Measurements from ENCODE around the gene MAGI3.

Gene MAGI3

DNA sequence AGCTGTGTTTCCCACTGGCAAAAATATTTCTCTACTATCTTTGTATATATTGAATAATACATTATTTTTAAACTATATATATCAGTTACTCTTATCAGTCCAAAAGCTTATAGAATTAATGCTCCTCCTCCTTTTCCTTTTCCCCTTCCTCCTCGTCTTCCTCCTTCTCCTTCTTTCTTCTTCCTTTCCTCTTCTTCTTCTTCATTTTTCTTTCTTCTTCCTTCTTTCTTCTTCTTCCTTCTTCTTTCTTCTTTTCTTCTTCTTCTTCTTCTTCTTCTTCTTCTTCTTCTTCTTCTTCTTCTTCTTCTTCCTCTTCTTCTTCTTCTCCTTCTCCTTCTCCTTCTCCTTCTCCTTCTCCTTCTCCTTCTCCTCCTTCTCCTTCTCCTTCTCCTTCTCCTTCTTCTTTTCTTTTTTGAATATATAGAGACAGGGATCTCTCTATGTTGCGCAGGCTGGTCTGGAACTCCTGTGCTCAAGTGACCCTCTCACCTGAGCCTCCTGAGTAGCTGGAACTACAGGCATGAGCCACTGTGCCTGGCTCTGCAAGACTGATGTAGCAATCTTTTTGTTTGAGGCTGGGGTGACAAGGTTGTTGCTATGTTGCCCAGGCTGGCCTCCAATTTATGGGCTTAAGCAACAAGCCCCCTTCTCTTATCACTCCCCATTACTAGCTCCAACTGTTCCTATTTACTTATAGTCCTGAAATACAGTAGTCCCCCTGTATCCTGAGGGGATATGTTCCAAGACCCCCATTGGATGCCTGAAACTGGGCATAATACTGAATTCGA, 47.4 kb downstream of the MAGI3 start (continued):
- TF ChIP-seq ZNF366 (tag by site-specific recombination; conservative IDR thresholded peaks at IDR 0.05), result peak; percentile 53; the same call in 1 of the 2 replicates
- no peak for TF ChIP-seq BCL11B (tag by site-specific recombination; IDR thresholded peaks at IDR 0.05; ENCODE audit: low read depth)

DNA sequence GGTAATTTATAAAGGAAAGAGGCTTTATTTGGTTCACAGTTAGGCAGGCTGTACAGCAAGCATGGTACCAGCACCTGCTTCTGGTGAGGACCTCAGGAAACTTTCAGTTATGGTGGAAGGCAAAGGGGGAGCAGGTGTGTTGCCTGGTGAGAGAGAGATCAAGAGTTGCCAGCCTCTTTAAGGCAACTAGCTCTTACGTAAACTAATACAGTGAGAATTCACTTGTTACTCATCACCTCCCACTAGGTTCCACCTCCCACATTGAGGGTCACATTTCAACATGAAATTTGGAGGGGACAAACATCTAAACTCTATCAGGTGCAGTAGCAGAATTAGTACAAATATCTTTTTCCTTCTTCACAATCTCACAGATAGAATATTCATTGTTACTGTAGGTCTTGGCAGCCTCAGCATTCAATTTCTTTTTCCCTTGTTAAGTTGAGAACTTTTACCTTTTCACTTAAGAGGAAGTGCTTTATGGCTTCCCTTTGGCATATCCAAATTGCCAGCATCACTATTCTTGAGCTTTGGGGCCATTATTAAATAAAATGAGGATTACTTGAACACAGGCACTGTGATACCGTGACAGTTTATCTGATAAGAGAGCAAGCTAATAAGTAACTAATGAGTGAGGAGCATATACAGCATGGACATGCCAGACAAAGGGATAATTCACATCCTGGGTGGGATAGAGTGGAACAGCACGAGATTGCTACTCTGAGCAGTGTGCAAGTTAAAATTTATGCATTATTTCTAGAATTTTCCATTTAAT, 48.4 kb downstream of the MAGI3 start:
- no peaks in the 10 kb centered on the region for H3K36me3 ChIP-seq (ENCODE audit: control insufficient read depth in 2 of 2, insufficient read depth in 1 of 2, low read length in 2 of 2)
- ChIA-PET CTCF (interaction anchor here (0.5 kb wide), 1 partner anchor 31 kb away, joined by 5 read pairs; no protein-coding TSS in a partner anchor), POLR2A (no interaction called here)
- TF ChIP-seq SETDB1 (IDR thresholded peaks at IDR 0.05; ENCODE audit: insufficient read length, low read length) (no peak), GLIS1 (tag by site-specific recombination; IDR thresholded peaks at IDR 0.05) (peak; percentile 87), SCRT2 (tag by site-specific recombination; IDR thresholded peaks at IDR 0.05) (peak; percentile 52), ZFHX2 (tag by site-specific recombination; conservative IDR thresholded peaks at IDR 0.05) (peak; percentile 74), ZNF48 (tag by site-specific recombination; IDR thresholded peaks at IDR 0.05) (no peak), ZNF670 (tag by site-specific recombination; IDR thresholded peaks at IDR 0.05; ENCODE audit: low read depth) (no peak), ZNF548 (tag by site-specific recombination; IDR thresholded peaks at IDR 0.05) (no peak), ZNF354C (tag by site-specific recombination; IDR thresholded peaks at IDR 0.05; ENCODE audit: borderline replicate concordance, low read depth) (no peak), EGR2 (tag by site-specific recombination; IDR thresholded peaks at IDR 0.05; ENCODE audit: low read depth) (peak; percentile 31; the same call in 1 of the 2 replicates), ZNF391 (tag by site-specific recombination; IDR thresholded peaks at IDR 0.05; ENCODE audit: borderline replicate concordance, low read depth) (no peak), ZNF138 (tag by site-specific recombination; IDR thresholded peaks at IDR 0.05; ENCODE audit: borderline replicate concordance) (no peak), PRDM1 (tag by site-specific recombination; IDR thresholded peaks at IDR 0.05) (peak; percentile 26; the same call in 1 of the 2 replicates), ZNF792 (tag by site-specific recombination; IDR thresholded peaks at IDR 0.05) (no peak)
- no peak overlapping the region for H3K4me3 ChIP-seq (ENCODE audit: low read depth, low read length)
- no peak overlapping the region for H3K27ac ChIP-seq (ENCODE audit: extremely low read depth, low read depth, low read length)
- no peaks in the 10 kb centered on the region for H3K9me3 ChIP-seq (ENCODE audit: control insufficient read depth, insufficient read depth, low read depth, low read length)
- H3K4me1 ChIP-seq (ENCODE audit: control insufficient read depth, insufficient read depth, low read length), result no peaks in the 10 kb centered on the region; the same call in 1 of the 2 replicates

DNA sequence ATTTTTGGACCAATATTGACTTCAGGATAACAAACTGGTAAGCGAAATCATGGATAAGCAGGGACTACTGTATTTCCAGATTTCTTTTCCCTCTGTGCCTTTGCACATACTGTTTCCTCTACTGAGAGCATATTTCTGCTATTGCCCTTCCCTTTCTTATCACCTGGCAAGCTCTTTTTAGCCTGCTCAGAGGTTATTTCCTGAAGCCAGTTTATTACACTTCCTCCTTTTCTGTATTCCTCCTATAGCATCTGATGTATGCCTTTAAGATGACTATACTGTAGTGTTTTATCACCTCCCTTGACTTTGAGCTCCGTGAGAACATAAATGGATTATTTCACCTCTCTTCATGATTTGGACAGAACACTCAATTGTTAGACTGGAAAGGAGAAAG, 49.0 kb downstream of the MAGI3 start:
- no peak overlapping the region for H3K27ac ChIP-seq (ENCODE audit: extremely low read depth, low read depth, low read length)
- TF ChIP-seq ZNF555 (tag by site-specific recombination; conservative IDR thresholded peaks at IDR 0.05) (no peak), ZNF223 (tag by site-specific recombination; IDR thresholded peaks at IDR 0.05) (no peak), ZNF792 (tag by site-specific recombination; IDR thresholded peaks at IDR 0.05) (no peak), ZNF585B (tag by site-specific recombination; IDR thresholded peaks at IDR 0.05) (no peak), ZNF701 (tag by site-specific recombination; IDR thresholded peaks at IDR 0.05) (no peak), ZNF169 (tag by site-specific recombination; IDR thresholded peaks at IDR 0.05) (no peak), ZNF654 (tag by site-specific recombination; IDR thresholded peaks at IDR 0.05; ENCODE audit: low read depth) (no peak), IKZF3 (tag by site-specific recombination; IDR thresholded peaks at IDR 0.05) (no peak), ZNF292 (tag by site-specific recombination; IDR thresholded peaks at IDR 0.05; ENCODE audit: borderline replicate concordance, low read depth) (no peak)
- TF ChIP-seq, protein P1, sequence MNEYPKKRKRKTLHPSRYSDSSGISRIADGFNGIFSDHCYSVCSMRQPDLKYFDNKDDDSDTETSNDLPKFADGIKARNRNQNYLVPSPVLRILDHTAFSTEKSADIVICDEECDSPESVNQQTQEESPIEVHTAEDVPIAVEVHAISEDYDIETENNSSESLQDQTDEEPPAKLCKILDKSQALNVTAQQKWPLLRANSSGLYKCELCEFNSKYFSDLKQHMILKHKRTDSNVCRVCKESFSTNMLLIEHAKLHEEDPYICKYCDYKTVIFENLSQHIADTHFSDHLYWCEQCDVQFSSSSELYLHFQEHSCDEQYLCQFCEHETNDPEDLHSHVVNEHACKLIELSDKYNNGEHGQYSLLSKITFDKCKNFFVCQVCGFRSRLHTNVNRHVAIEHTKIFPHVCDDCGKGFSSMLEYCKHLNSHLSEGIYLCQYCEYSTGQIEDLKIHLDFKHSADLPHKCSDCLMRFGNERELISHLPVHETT (tag by site-specific recombination; IDR thresholded peaks at IDR 0.05), result no peak
- TF ChIP-seq, protein P2, sequence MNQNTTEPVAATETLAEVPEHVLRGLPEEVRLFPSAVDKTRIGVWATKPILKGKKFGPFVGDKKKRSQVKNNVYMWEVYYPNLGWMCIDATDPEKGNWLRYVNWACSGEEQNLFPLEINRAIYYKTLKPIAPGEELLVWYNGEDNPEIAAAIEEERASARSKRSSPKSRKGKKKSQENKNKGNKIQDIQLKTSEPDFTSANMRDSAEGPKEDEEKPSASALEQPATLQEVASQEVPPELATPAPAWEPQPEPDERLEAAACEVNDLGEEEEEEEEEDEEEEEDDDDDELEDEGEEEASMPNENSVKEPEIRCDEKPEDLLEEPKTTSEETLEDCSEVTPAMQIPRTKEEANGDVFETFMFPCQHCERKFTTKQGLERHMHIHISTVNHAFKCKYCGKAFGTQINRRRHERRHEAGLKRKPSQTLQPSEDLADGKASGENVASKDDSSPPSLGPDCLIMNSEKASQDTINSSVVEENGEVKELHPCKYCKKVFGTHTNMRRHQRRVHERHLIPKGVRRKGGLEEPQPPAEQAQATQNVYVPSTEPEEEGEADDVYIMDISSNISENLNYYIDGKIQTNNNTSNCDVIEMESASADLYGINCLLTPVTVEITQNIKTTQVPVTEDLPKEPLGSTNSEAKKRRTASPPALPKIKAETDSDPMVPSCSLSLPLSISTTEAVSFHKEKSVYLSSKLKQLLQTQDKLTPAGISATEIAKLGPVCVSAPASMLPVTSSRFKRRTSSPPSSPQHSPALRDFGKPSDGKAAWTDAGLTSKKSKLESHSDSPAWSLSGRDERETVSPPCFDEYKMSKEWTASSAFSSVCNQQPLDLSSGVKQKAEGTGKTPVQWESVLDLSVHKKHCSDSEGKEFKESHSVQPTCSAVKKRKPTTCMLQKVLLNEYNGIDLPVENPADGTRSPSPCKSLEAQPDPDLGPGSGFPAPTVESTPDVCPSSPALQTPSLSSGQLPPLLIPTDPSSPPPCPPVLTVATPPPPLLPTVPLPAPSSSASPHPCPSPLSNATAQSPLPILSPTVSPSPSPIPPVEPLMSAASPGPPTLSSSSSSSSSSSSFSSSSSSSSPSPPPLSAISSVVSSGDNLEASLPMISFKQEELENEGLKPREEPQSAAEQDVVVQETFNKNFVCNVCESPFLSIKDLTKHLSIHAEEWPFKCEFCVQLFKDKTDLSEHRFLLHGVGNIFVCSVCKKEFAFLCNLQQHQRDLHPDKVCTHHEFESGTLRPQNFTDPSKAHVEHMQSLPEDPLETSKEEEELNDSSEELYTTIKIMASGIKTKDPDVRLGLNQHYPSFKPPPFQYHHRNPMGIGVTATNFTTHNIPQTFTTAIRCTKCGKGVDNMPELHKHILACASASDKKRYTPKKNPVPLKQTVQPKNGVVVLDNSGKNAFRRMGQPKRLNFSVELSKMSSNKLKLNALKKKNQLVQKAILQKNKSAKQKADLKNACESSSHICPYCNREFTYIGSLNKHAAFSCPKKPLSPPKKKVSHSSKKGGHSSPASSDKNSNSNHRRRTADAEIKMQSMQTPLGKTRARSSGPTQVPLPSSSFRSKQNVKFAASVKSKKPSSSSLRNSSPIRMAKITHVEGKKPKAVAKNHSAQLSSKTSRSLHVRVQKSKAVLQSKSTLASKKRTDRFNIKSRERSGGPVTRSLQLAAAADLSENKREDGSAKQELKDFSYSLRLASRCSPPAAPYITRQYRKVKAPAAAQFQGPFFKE (tag by site-specific recombination; IDR thresholded peaks at IDR 0.05; ENCODE audit: borderline replicate concordance), result no peak
- ChIA-PET CTCF (no interaction called here), POLR2A (no interaction called here)
- no peak overlapping the region for H3K4me3 ChIP-seq (ENCODE audit: low read depth, low read length)
- no peaks in the 10 kb centered on the region for H3K9me3 ChIP-seq (ENCODE audit: control insufficient read depth, insufficient read depth, low read depth, low read length)
- no peaks in the 10 kb centered on the region; the same call in 1 of the 2 replicates for H3K4me1 ChIP-seq (ENCODE audit: control insufficient read depth, insufficient read depth, low read length)
- no peaks in the 10 kb centered on the region for H3K36me3 ChIP-seq (ENCODE audit: control insufficient read depth in 2 of 2, insufficient read depth in 1 of 2, low read length in 2 of 2)
